HG02870 (cell line): ENCODE measurements around the gene ZNF749.

Experiments used
- ATAC-seq: cut with Tn5 transposase; IDR thresholded peaks from one replicate; pipeline ENCODE4 v1.9.1; 2021; ENCODE audit warnings: mild to moderate bottlenecking, moderate library complexity; ENCODE audit not compliant: unreplicated experiment

ZNF749 gene

DNA sequence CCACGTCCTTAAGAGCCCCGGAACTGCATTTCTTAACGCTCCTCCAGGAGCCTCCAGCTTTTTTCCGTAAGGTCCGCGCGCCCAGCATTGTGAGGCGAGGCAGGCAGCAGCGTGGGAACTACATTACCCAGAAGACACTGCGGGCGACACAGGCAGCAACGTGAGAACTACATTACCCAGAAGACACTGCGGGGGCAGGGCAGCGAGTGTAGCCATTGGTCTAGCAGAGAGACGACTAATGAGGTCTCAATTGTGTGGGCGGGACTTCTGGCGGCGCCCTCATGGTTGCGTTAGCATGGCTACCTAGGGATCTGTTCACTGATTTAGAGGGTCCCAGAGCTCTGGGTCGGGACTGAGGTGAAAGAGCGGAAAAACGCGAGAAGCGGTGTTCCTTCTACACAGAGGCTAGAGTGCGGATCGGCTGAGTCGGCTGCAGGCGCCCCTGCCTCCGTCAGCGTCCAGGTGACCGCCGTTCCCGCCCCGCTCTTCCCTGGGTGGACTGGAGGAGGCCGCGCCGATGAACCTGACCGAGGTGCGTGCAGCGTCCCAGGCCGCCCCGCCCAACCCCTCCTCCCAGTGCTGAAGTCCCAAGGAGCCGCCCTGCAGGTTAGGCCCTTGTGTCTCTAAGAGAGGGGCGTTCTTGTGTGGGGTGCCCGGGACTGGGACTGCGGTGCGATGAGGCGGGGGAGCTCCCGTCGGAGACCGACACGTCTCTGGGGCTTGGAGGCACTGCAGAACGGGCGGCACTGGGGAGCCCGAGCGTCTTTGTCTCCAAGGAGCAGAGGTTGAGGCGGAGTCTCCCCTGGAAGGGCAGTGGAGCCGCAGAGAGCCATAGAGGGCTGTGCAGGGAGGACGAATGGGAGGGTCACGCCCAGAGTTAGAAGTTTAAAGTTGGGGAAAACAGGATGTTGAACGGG, at the start of gene ZNF749:
ZNF749 (plus strand) TSS at position 264 of the 917 bp plus-strand sequence; CDS start at position 518, 254 bp downstream.
- ATAC-seq: peak; percentile 94

DNA sequence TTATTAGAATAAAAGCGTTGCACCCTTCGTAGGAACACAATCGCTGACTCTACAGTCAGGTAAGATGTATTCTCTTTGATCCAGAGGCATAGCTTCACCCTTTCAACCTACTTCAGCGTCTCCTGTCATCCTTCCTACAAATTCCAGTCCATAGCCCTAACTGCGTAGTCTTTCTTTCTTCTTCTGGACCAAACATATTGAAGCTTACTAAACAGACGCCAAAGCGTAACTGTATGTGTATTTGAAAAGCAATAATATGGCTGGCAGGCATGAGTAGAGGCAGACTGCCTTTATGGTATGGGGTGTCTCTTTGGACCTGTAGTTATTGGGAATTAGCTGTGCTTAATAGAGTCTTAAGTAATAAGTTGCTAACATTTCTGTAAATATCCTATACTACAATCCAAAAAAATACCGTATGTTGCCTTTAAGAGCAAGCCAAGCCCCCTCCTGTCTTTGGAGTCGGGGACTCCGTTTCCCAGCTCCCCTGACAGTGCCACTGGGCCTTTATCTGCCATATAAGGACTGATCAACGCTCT, 45.9 kb upstream of the ZNF749 start:
- no peak for ATAC-seq

DNA sequence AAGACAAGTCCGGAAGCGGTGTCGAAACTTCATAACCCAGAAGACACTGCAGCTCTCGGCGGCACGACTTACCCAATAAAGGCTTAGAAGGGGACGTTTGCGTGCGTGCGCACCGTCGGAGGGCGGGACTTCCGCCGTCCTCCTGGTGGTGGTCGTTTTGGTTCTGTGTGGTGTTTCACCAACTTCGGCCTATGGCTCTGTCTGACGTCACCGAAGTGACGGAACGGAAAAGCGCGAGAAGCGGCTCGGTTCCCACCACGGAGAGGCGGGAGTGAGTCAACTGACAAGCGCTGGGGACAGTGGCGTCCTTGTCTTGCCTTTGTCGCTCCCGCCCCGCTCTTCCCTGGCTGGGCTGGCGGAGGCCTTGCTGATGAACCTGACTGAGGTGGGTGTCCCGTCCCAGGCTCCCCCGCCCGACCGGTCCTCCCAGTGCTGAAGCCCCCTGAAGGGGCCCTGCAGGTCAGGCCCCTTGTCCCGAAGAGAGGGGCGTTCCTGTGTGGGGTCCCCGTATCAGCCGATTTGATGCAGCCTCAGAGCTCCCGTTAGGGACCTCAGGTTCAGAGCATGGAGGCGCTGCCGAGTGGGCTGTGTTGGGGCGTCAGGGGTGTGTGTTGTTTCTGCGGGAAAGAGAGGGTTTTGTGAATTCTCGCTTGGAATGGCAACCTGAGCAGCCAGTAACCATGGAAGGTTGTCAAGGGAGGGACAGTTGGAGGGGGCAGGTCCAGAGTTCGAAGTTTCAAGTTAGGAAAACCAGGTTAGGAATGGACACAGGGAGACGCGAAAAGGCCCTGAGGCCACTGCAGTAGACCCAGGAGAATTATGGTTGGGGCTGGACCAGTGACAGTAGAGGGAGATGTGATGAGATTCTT, 45.2 kb upstream of the ZNF749 start, which contains the start of gene ZNF548:
ZNF548 (plus strand) TSS at position 125 of the 869 bp plus-strand sequence; CDS start at position 371, 246 bp downstream.
- ATAC-seq: peak; percentile 99

DNA sequence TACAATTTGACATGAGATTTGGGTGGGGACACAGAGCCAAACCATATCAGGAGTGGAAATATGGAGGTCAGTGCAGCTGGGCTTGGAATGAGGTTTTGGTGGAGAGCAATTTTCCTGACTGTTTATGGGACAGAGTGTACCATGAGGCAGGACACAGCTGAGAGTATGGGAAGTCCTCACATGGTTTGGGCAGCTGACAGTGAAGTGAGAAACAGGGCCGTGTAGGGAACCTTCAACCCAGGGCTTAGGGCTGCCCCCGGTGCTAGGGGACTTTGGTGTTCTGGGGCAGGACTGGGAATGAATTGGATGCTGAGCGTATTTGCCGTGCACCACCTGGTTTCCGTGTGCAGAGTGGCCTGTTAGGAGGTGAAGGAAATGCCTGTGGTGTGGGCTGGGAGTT, 39.4 kb upstream of the ZNF749 start:
- no peak for ATAC-seq

DNA sequence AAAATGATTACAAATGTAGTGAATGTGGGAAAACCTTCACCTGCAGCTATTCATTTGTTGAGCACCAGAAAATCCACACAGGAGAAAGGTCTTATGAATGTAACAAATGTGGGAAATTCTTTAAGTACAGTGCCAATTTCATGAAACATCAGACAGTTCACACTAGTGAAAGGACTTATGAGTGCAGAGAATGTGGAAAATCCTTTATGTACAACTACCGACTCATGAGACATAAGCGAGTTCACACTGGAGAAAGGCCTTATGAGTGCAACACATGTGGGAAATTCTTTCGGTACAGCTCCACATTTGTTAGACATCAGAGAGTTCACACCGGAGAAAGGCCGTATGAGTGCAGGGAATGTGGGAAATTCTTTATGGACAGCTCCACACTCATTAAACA, 36.3 kb upstream of the ZNF749 start:
- ATAC-seq: no peak

DNA sequence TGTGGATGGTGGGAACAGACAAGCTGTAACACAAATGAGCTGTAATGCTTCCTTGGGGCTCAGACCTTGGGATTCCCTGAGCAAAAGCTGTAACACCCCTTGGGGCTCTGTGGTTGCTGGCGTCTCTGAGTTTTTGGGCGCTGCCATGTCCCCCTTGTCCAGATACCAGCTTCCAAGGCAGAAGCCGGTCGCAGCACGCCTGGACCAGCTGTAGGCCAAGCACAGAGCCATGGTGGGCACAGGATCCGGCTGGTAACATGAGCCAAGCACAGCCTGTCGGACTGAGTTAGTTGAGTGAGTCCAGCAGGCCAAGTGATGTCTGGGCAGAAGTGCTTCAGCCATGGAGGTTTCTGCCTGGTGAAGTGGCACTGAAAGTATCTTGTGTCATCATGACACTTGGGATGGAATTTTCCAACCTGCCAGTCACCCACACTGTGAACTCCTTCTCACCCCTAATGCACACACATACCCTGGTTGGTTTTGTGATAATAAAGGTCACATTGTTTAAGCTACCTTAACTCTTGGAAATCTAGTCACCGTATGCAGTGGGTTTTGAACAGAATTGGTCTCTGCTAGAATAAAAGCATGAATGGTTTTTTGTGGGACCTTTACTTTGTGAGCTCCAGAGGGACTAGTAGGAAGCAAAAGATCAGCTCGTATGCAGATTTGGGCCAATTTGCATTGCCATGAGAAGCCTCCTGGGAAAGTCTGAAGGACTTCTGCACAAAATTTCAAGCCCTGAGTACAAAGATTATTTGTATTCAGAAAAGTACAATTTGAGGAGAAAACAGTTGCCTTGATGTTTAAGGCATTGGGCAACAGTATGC, 31.2 kb upstream of the ZNF749 start:
- ATAC-seq: no peak

DNA sequence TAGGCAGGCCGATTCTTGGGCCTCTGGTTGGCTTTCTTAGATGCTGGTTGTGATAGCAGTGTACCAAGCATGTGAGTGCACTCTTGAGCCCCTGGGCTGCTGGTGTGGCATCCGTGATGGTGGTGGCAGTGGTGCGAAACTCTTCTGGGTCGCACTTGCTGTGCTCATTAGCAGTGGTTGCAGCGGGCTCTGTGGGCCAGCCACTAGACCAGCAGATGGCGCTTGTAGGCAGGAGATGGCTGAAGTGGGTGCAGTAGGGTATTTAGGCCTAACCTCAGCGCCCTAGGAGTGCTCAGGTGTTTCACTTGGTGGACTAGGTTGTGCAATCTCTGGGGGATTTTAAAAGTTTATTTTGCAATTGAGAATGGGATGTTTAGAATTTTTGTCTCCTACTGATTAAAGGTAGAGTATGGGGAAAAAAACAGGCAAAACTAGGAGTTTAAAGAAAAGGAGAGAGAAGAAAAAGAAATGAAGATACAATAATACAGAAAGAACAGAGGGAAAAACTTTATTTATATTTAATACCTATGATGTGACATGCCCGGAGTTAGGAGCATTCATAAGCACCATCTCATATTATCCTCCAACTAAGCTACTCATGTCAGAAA, 28.5 kb upstream of the ZNF749 start:
- no peak for ATAC-seq

DNA sequence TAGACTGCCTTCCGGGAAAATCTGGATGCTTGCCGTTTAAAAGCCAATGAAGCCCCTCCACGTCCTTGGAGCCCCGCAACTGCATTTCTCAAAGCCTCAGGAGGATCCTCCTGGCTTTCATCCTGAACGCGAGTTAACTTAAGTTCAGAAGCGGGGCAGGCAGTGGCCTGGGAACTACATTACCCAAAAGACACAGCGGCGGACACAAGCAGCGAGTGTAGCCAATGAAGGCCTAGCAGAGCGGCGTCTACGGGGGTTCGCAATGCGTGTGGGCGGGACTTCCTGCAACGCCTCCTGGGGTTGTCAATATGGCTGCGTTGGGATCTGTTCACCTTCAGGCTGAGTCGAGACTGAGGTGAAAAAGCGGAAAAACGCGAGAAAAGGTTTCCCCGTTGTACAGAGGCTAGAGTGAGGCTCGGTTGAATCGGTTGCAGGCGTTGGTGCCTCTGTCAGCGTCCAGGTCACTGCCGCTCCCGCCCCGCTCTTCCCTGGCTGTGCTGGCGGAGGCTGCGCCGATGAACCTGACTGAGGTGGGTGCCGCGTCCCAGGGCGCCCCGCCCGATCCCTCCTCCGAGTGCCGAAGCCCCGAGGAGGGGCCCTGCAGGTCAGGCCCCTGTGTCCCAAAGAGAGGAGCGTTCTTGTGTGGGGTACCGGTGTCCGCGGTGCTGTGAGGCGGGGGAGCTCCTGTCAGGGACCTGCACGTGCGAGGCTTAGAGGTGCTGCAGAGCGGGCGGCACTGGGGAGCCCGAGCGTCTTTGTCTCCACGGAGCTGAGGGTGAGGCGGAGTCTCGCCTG, 24.1 kb upstream of the ZNF749 start, which contains the start of gene ZNF17:
ZNF17 (plus strand) TSS at position 285 of the 795 bp plus-strand sequence. CDS start 2,455 bp downstream, outside the sequence.
- ATAC-seq: peak; percentile 99

DNA sequence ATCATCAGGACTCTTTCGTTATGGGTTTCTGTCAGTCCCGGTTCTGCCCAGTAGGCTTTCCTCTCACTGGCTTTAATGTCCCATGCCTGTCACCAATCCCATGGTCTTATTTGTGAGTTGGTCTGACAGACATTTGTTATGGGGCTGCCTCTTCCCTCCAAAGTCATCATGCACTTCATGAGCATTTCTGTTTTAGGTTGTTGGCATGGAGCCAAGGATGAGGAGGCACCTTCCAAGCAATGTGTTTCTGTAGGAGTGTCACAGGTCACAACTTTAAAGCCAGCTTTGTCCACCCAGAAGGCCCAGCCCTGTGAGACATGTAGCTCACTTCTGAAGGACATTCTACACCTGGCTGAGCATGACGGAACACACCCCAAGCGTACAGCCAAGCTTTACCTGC, 15.7 kb upstream of the ZNF749 start:
- ATAC-seq: no peak

DNA sequence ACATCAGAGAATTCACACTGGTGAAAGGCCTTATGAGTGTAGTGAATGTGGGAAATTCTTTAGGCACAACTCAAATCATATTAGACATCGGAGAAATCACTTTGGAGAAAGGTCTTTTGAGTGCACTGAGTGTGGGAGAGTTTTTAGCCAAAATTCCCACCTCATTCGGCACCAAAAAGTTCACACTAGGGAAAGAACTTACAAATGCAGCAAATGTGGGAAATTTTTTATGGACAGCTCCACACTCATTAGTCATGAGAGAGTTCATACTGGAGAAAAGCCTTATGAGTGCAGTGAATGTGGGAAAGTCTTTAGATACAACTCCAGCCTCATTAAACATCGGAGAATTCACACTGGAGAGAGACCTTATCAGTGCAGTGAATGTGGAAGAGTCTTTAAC, 14.1 kb upstream of the ZNF749 start:
- no peak for ATAC-seq

DNA sequence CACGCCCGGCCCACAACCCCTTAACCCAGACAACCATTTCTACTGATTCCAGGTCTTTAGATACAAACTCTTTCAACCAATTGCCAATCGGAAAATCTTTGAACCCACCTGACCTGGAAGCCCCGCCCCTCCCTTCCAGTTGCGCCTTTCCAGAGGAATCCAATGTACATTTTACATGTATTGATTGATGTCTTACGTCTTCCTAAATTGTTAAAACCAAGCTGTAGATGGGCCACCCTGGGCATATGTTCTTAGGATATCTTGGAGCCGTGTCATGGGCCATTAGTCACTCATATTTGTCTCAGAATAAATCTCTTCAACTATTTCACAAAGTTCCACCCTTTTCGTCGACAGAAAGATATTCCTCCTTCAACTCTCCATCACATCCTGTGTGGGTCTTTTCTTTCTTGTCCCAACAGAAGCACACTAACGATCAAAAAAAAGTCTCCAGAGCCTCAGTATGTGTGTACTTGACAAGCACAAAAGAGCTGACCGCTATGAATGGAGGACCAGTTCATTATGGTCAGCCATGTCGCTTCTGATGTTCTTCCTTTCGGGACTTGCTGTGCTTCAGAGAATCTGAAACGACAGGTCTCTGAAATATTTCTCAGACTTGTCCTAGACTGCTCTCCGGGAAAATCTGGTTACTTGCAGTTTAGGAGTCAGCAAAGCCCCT, 601 bp upstream of the ZNF749 start:
- ATAC-seq: peak; percentile 13

DNA sequence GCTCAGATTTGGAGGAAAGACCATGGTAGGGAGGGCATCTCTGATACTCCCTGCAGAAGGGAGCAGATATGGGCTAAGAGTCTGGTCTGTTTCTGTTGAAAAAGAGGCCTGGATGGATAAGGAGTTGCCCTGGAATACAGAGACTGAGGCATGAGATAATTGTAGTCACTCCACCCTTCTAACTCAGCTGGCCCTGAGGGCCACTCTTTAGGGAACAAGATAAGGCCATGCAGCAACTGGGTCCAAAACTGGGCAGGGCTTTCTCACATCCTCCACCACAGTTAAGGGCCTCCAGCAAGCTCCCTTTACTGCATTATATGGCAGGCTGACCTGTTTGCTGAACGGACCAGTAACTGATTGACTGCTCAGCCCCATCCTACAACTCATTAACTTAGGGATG, 1.3 kb downstream of the ZNF749 start:
- no peak for ATAC-seq

DNA sequence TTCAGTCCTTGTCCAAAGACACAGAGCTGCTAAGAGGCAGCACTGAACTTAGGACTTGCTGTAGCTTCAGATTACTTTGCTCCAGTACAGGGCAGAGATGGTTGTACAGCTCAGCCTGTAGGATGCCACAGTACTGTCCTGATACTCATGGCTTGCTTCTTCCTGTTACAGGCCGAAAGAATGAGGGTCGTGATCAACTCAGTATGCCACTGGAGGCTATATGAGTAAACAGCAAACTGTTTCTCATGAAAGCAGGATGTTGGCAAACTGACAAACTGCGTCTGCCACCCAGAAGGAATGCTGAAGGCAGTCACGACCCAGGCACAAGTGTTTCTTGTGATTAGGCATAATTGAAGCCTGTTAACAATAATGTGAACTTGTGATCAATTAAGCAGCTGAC, 2.8 kb downstream of the ZNF749 start:
- ATAC-seq: no peak

DNA sequence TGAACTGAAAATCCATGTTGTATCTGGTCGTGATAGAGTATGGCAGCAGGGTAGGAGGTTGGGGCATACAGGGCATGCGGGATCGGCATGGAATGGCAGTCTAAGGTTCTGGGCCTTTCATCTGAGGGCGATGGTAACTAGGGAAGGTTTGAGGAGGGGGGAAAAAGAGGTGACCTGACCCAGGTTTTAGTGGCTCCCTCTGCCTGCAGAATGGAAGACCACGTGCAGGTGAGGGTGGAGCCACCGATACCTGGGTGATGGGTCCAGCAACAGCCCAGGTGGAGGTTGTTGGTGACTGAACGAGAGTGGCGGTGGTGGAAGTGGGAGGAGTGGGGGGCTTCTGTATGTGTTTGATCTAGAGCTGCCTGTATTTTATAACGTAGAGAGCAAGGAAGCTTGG, 3.8 kb downstream of the ZNF749 start:
- ATAC-seq: no peak

DNA sequence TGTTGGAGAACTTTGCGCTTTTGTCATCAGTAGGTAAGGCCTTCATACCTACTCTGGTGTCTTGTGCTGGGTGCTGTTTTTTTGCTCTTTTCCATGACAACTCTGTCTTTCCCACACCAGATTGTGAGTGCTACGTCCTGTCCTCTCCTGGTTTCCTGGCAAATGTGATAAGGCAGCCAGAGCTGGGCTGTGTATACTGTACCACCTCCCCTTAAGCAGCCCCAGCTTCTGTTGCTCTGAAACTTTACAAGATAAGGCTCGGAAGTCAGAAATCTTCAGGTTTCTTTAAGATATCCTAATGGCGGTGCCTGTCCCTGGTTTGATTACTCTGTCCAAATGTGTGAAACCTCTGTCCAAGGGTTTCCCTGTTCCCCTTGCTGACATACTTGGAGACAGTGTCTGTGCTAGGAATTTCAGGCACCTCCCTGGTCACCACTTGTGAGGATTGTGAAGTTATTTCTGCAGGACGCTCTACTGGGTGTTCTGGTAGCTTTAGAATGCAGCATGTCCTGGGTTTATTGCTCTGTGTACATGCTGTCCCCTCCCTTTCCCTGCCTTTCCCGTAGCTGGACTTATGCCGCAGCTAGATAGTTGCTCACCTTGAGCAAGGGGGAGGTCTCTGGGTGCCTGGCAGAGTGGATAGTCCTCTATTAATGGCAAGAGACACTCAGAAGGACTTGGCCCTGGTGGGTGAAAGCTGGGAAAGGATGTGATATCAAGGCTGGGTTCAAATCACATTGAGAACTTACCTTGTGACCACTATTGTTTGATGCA, 7.0 kb downstream of the ZNF749 start:
- no peak for ATAC-seq

DNA sequence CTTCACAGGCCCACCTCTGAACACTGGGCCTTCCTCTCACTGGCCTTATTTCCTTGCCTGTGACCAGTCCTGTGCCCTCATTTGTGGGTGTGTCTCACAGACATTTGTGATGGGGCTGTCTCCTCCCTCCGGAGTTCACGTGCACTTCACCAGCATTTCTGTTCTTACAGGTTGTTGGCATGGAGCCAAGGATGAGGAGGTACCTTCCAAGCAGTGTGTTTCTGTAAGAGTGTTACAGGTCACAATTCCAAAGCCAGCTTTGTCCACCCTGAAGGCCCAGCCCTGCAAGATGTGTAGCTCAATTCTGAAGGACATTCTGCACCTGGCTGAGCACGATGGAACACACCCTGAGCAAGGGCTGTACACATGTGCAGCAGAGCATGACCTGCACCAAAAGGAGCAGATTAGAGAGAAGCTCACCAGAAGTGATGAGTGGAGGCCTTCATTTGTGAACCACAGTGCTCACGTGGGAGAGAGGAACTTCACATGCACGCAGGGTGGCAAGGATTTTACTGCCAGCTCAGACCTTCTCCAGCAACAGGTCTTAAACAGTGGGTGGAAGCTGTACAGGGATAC, 8.1 kb downstream of the ZNF749 start:
- ATAC-seq: no peak

DNA sequence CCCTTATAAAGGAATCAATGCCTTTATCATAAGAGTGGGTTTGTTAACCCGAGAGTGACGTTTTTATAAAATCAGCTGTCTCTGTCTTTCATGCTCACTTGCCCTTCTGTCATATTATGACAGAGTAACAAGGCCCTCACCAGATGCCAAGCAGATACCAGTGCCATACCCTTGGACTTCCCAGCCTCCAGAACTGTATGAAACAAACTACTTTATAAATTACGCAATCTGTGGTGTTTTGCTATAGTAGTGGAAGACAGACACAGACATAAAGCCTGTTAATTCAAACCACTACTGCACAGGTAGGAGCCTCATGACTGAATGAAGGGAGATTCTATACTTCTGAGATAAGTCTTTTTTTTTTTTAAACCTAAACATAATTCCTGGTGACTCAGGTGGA, 17.2 kb downstream of the ZNF749 start:
- no peak for ATAC-seq
